Left lobe of liver (tissue), 2 donors: Measurements from ENCODE around the gene LRMDA. TPM values are rescaled to one million over a fixed set of nuclear protein-coding genes. Genes with fewer than 3 reads are reported as not detected.
A peak's percentile ranks its signal among the peaks of the same experiment; 100 is the strongest.

Experiments
- ATAC-seq: fragments of 200-7000 bp; cut with Tn5 transposase; one replicate; pipeline ENCODE4 v1.9.1; 2020; ENCODE audit warnings: mild to moderate bottlenecking, moderate library complexity
- DNase-seq: peaks from one replicate; pipeline ENCODE4 v3.0.0-alpha.2; 2020; ENCODE audit warnings: low spot score
- total RNA-seq: library from RNA; stranded (reverse); gene quantifications from one replicate; pipeline ENCODE4 v1.2.1, GENCODE V29; 2021
- donor health status: DM: no; HTN: no; CAD: no; lungs with moderate emphysema.
- donor health status: DM: no; HTN: yes; CAD: no.

The LRMDA gene
- total RNA-seq, 1 donor from 2014 or later, result 9.1 TPM

DNA sequence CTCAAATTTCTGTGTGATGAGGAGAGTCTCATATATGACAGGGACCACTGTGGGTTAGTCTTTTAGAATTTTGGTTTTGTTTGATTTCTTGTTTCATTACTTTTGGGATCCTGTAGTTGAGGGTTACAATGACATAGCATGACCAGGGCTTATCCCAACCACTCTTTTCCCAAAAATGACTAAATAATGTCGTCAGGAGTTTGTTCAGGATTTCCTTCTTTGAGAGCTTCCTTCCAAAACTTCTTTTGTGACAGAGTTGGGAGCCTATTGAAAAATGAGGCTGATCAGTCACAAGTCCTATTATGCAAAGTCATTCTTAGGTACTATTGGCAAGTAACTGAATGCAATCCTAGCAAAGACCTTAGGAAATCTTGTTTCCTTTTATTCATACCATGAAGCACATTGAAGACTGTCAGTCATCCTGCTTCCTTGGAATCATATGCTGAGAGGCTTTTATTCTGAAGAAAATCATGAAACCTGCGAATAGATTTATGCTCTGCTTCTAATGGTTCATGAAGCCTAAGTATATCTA lies 498.3 kb downstream of the LRMDA start:
- DNase-seq, result no peak
- no peak for ATAC-seq

DNA sequence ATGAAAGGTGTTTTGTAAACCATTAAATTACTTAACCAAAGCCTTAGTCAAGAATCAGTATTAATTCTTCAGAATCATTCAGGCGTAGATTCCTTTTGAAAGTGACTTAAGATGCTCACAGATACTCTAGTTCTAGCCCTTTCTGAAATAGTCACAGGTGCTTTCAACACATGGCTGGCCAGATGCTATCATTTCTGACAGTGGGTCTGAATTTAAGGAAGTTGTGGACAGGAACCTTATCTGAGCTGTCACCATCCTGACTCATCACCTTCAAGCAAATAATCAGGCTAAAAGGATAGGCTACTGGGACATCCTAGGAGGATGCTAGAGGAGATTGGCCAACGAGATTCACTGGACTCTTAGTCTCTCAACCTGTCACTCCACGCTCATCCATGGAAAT lies 501.5 kb downstream of the LRMDA start:
- DNase-seq (no peak), ATAC-seq (no peak)

DNA sequence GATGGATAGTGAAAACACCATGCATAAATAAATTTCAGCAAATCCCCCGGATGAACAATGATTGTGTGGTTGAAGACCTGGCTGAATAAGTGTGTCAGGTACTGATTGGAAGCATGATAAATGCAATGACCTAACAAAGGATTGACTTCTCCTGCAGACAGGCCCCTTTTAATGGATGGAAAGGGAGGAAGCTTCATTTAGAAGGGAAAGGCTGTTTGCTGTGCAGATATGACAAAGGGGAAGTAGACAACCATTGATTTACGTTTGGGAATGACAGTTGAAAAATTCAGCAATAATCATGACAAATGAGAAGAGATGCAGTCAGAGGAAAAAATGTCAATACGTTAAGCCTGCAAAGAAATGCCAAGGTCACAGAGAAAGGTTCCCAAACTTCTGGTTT lies 503.8 kb downstream of the LRMDA start:
- no peak for ATAC-seq

DNA sequence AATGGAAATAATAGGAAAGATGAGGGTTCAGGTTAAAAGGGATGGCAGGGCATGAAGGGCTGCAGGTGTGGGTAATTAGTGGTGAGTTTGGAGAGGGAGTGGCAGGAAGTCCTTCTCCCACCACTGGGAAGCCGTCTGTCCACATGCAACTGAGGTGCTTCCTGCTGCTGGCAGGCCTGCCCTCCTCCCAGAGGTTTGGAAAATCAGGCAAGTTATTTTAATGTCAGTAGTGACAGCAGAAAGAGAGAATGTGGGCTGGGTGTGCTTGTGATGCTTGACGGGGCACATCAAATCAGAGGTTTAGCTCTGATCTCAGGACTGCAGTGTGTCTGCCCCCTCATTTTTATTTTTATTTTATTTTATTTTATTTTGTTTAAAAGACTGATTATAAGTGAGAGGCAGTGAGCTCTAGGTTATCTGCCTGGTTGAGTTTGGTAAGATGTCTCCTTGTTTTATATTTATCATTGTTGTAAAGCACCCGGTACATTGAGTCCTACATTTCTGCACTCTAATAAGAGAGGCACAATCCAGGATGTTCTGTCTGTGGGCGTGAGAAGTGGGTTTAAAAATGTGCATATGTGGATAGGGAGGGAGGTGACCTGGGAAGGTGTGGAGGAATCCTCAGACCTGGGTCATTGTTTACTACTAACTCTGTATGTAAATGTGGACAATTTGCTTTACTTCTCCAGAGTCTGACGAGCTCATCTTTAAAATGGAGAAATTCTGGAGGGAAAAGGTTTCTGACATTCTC lies 504.4 kb downstream of the LRMDA start:
- DNase-seq, result no peak
- ATAC-seq, result no peak

More for the DNA sequence above, 503.8 kb downstream of the LRMDA start:
- no peak for DNase-seq

DNA sequence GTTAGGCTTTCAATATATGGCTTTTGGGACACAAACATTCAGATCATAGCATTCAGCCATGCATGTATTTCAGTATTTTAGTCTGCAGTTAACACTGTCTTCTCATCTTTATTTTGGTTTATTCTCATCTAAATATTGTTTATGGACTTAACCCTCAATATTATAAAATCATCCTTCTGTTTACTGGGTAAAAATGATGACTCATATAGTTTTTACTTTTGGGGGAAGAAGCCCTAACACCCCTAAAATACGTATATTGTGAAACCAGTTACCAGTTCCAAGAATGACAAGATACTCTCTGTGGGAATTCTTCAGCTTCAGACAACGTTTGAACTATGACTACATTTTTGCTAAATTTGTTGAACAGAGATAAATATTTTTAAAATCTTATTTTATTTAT lies 505.4 kb downstream of the LRMDA start:
- DNase-seq (no peak), ATAC-seq (no peak)

DNA sequence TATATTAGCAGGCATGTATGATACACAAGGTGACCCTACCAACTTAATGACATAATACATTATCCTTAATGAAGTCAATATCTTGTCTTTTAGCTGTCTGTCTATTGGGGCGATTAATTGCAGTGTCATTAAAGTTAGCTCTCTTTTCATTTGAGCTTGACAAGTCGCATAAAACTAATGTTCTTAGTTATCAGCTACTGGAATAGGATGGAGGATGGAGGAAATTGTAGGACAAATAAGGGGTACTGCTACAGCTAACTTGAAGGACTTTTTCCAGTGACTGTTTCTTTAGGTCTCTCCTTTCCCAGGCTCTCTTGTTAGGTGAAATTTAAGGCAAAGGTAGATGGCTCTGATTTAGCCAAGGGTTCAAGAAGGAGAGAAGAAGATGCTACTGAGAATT lies 506.4 kb downstream of the LRMDA start:
- ATAC-seq (no peak), DNase-seq (no peak)

DNA sequence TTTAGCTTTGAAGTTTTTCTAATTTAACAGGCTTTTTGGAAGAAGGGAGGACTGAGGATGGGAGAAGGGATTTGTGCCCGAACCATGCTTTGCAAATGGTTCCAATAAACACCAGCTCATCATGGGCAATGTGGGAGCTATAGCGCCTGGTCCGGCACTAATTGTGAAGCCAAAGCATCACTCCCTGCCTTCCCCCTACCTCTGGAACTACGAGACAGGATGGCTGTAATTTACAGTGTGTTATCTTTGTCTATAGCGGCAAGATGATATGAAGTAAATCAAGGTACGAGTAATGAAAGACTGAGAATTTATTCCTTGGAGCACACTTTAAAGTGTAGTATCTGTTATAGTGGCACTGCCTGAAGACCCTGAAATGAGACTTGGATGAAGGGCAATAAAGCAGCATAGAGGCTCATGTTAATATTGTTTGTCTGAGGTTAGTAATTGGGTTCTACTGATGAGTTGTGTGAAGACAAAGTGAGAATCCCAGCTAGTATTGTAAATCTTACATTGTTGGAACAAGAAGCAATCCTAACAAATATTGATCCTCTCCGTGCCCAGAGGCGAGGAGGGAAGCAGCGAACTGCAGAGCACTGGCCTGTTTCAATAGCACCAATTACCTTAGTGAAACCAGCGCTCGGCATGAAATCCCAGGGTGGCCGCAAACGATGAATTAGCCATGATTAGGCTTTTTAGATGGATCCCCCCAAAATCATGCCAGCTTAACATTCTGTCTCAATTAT lies 507.1 kb downstream of the LRMDA start:
- no peak for DNase-seq
- ATAC-seq, result no peak

DNA sequence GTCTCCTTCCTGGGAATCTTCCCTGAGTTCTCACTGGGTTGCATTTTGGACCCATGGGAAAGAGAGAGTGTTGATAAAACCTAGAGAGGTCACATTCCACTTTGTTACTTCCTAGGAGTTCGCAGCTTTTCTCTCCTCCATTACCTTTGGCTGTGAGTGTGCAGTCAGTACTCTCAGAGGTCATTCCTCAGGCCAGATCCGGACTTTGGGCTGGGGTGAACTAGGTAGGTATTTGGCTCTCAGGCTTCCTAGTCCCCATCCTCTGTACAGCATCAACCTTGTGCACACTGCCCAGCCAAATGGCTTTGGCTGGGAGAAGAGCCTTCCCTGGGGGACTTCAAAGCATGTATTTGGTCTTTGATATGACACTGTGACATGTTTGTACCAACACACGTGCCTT lies 508.1 kb downstream of the LRMDA start:
- DNase-seq (no peak), ATAC-seq (no peak)

DNA sequence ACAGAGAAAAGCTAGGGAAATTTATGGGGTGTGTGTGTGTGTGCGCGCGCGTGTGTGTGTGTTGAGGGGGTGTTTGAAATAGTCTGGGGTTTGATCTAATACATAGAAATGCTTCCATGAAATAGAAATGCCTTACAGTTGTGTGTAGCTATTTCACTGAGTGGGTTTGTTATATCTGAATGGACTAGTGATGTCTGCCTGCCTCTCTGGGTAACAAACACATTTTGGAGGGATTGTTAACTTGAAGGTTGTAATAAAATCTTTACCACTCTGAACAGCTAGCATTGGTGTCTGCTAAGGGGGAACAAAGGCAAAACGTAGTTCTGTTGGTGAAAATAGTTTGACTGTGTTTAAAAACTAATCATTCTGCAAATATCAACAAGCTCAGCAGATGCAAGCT lies 509.3 kb downstream of the LRMDA start:
- ATAC-seq (no peak), DNase-seq (no peak)

DNA sequence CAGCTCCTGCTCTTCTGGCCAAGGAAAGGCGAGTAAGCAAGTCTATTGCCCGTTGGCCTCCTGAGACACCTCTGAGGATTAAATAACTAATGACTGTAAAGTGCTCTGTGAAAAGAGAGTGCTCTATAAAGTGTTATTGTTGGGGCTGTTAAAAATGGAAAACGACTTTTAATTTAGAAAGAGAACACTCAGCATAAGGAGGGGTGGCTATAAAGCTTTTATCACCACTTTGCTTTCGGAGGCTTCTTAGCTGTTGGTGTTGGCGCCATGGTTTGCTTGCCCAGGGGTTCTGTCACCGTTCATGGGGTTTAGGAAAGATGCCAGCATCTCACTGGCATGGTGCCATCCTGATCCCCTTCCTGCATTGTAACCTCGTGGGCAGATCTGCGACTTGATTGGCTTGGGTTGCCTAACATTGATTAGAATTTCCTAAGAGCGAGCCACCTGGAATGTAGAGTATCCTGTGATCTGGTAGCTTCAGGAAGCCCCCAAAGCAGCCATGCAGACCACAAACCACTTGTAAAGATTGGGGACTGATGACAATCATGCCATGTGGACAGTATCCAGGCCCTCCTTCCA lies 509.9 kb downstream of the LRMDA start:
- no peak for DNase-seq
- no peak for ATAC-seq

DNA sequence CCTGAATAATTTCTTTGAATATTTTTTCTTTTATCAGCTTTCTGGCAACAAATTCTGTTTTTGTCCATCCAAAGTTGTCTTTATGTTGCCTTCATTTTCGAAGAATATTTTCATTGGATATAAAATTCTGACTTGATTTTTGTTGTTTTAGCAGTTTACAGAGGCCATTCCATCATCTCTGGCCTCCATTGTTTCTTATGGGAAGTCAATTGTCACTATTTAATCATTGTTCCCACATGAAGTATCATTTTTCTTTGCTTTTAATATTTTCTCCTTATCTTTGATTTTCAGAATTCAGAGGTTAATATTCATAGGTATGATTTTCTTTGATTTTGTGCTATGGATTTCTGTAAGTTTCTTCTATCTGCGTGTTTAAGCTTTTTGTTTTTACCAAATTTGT lies 512.6 kb downstream of the LRMDA start:
- ATAC-seq (no peak), DNase-seq (no peak)

DNA sequence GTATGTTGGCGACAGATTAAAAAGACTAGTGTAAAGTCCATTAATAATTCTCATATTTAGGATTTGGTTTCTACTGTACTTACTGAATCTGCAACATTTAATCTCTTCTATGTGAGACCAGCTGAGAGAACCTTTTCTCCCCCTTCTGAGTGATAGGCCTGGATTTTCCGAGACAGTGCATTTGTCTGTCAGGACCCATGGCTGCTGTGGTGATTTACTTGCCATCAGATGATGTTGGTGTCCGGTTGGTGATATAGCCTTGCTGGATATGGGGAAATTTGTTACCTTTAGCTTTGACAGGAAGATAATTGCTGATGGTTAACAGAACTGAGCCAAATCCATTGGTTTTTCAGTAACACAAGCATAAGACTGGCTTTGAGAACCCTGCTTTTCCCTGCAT lies 517.2 kb downstream of the LRMDA start:
- ATAC-seq, result no peak
- DNase-seq, result no peak

DNA sequence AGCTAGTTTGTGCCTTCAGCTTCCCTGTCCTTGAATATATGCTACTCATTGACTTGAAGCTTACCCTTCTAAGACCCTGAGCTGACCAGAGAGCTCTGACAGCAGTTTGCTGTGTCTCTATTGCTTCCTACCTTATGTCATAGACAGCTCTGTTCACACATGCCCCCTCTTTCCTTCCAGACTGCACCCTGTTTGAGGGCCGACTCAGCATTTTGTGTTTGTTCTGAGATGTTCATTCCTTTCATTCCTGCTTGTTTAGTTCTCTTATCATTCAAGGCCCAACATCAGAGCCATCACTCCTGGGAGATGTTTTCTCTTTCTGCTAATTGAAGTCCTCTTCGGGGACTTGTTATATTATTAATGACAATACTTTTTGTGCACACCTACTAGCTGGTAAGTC lies 518.9 kb downstream of the LRMDA start:
- ATAC-seq (no peak), DNase-seq (no peak)

DNA sequence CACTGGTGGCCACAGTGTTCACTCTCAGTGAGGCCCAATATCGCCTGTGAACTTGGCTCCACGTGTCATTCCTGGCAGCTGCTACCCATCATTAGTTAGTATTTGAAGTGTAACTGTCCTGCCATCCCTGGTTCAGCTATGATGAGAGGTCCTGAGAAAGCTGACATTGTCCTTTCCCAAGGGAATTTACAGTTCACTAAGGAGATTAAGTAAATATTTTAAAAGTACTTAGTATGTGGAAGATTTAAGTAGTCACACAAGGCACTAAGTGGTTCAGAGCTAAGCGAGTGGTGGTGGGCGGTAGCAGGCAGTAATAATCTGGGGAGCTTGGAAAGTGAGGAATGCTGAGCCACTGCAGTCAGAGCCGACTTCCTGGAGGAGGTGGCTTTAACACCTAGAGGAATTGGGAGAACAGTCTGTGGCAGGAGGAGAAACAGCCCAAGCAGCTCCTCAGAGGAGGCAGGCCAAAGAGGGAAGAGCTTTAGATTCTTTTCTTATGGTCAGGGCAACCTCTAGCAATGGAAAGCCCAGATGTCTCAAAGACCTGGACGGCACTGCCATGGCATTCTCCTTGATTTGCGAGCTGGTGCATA lies 519.7 kb downstream of the LRMDA start:
- DNase-seq, result no peak
- ATAC-seq, result no peak

DNA sequence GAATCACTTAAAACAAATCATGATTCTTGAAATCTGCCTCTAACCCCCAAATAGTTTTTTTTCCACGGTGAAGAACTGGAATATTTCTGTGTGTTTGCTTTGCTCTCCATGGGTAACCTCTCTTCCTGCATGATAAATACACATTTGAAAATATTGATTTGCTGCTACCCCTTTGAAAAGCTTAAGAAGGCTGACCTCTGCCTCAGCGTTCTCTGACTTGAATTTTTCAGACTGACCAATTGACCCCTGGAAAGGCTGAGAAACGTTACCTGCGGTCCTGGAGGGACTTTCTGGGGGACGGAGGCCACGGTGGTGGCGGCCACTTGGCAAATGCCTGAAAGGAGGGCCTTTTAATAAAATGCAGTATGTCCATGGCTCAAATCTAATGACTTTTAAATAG lies 520.2 kb downstream of the LRMDA start:
- ATAC-seq, result no peak
- no peak for DNase-seq

DNA sequence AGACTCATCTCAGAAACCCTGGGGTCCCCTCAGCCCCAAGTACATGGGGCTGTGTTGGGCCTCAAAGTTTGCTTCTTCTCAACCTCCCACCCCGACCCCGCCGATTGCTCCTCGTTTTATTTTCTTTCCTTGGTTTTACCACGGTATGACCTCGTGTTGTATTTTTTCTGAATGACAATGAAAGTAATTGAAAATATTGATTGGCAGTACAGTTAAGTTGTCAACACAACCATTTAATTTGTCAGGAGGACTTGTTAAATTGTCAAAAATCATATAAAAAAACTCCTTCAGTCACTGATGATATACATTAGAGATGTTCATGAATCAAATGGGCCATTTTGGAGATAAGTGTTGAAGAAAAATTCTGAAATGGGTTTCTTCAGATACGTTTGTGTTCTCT lies 520.7 kb downstream of the LRMDA start:
- ATAC-seq (no peak), DNase-seq (no peak)

DNA sequence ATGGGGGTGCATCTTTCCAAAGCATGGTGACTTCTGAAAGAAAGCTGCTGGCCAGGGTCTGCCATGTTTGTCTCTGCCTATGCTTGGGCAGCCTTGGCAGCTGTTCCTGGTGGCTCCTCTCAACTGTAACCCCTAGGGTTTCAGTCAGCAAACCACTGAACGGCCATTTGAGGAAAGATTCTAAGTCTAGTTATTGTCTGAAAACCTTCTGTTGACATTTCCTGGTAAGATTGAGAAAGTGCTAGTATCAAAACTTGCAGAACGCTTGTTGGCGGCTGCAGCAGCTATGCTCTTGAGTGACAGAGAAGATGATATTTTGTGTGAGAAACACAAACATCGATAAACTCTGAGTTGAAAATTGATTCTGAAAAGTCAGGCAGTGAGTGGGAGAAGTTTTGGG lies 523.1 kb downstream of the LRMDA start:
- DNase-seq (no peak), ATAC-seq (no peak)

DNA sequence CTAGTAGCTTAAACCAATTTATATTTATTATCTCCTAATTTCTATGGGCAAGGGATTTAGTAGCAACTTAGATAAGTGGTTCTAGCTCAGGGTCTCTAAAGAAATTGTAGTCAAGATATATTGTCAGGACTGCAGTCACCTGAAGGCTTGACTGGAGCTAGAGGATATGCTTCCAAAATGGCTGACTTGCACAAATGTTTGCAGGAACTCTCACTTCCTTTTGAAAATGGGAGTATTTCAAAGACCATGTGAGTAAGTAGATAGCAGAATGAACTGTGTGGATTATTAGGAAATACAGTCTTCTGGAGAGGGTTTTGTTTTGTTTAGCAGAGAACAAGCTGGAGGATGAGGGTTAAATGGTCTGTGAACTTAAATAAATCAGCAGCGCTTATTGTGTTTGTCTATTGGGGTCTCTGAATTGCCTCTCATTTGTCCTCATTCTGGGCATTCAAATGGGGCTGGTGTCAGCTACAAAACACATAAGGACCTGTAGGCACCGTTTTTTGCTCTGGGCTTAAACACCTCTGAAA lies 524.6 kb downstream of the LRMDA start:
- DNase-seq, result no peak
- ATAC-seq, result no peak

DNA sequence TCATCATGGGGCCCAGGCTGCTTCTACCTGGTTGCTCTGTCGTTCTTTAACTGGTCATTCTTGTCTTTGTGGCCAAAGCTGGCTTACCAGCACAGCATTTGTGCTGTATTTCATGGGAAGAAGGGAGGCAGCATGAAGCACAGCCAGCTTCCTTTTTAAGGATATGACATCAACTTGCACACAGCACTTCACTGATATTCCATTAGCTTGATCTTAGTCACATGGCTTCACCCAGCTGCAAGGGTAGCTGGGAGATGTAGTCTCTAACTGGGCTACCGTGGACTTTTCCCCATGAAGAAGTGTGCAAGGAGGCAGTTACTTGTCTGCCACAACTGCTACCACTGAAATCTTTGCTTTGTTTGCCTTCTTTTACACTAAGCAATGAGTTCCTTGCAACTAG lies 525.2 kb downstream of the LRMDA start:
- DNase-seq, result no peak

DNA sequence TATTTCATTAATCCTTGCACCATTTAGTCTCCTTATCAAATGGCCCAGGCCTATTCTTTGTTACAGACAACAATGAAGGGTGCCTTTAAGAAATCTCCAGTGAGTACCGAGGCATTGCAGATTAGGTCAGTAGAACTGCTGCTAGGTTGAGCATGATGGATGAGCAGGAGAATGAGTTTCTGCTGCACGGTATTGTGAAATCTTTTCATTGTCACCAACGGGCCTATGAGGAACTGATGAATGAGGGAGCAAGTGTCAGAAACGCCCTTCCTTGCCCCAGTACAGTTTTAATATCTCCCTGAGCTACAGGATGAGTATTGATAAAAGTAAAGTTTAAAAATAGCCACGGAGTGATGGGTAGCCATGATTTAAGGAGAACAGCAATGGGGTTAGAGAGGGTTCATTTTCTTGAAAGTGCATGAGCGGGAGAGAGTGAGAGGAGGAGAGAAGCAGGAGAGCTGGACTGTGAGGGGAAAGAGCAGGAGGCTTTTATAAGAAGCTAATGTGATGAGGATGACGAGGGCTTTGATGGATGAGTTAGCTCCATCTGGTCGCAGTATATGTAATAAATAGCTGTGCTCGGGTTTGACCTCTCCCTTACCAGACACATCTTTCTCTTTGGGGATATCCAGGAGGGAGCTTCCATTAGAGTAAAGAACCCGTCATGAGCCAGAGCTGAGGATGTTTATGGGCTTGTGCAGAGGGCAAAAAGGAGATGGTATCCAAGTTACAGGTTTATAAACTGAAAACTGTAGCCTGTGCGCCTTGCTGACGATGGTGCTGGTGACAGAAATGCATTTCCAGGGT lies 526.1 kb downstream of the LRMDA start:
- ATAC-seq (no peak), DNase-seq (no peak)

More for the DNA sequence above, 525.2 kb downstream of the LRMDA start:
- ATAC-seq, result peak; percentile 63

DNA sequence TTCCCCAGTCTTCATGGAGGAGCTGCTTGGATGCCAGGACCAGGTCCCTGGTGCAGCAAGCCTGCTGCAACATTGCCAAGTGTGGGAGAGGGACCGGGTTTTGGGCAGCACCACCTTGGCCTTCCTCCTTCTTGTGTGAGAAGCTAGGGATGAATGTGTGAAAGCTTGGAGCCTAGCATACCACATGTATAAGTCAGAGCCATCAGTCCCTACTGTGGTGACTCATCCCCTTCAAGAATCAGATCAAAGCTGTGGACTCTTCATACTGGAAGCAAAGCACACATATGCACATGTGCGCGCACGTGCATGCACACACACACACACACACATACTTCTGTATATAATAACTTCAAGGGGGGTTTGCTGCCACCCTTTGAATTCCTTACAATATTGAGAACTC lies 527.8 kb downstream of the LRMDA start:
- DNase-seq (no peak), ATAC-seq (no peak)
